Heart left ventricle (tissue), 16 donors: ENCODE results near the gene TMEM50A. TPM values are rescaled to one million over a fixed set of nuclear protein-coding genes. Genes with fewer than 3 reads are reported as not detected.
"Not testable (repeated sequence)": the region's sequence is repeated elsewhere in the genome, so short reads cannot be mapped to it uniquely, and the experiment has no call there.

Experiments used
- ATAC-seq, 4 donors: fragments of 200-7000 bp; cut with Tn5 transposase; one replicate each; pipeline ENCODE4 v1.9.1; 2020 to 2022; ENCODE audit warnings: moderate library complexity in 4 of 4, mild to moderate bottlenecking in 3 of 4, moderate number of reproducible peaks in 1 of 4
- DNase-seq, 5 donors: peaks; one replicate each; pipeline ENCODE4 v3.0.0-alpha.2; 2020
- H3K27ac ChIP-seq, 12 donors: fragments of 200-600 bp; sonication (generic) in 4 of 12; one replicate each; pipeline versions ENCODE4 v1.5.0 to v1.8.0; 2016 to 2022; ENCODE audit warnings: mild to moderate bottlenecking in 2 of 12
- H3K27me3 ChIP-seq, 9 donors: fragments of 200-600 bp; sonication (generic) in 2 of 9; one replicate each; pipeline versions ENCODE4 v1.5.1 to v1.8.0; 2016 to 2022; ENCODE audit warnings: mild to moderate bottlenecking in 3 of 9
- H3K36me3 ChIP-seq, 9 donors: fragments of 200-600 bp; sonication (generic) in 2 of 9; one replicate each; pipeline versions ENCODE4 v1.5.0 to v1.8.0; 2018 to 2022; ENCODE audit warnings: mild to moderate bottlenecking in 2 of 9
- H3K4me1 ChIP-seq, 12 donors: fragments of 200-600 bp; sonication (generic) in 4 of 12; one replicate each; pipeline versions ENCODE4 v1.5.0 to v1.8.0; 2016 to 2022; ENCODE audit warnings: mild to moderate bottlenecking in 3 of 12
- H3K4me3 ChIP-seq, 12 donors: fragments of 200-600 bp; sonication (generic) in 4 of 12; one replicate each; pipeline versions ENCODE4 v1.5.0 to v1.8.0; 2017 to 2022; ENCODE audit warnings: mild to moderate bottlenecking in 9 of 12, moderate library complexity in 4 of 12
- H3K9me3 ChIP-seq, 12 donors: fragments of 200-600 bp; sonication (generic) in 4 of 12; one replicate each; pipeline versions ENCODE4 v1.5.0 to v1.8.0; 2016 to 2022; ENCODE audit warnings: mild to moderate bottlenecking in 1 of 12
- WGBS, 4 donors: extraction: QIAGEN DNeasy Blood & Tissue Kit in 2 of 4; methylation state at CpG; one replicate each; pipeline versions ENCODE4 v1.1.5 to v1.1.7; 2013 to 2018; 5-methylcytosine and 5-hydroxymethylcytosine counted together
- intact Hi-C, 10 donors: fragments of 100-400 bp; cut with DNase I; formaldehyde crosslinking; loops; one replicate each; pipeline versions ENCODE4 v1.11.1 to v1.14.2; 2022
- polyA plus RNA-seq, 2 donors: library from polyadenylated mRNA; stranded (reverse); fragments of 200-250 nt; gene quantifications; one replicate each; pipeline ENCODE4 v1.2.3, GENCODE V29; 2013
- total RNA-seq, 9 donors: library from RNA; depleted of rRNA in 2 of 9; stranded (reverse); fragments of >200 nt in 2 of 9; fragmentation: NEBNext Ultra II Directional in 3 of 9; extraction: Animal tissue kit (Norgen Biotek cat#: 25700) in 3 of 9; gene quantifications; one replicate each; pipeline versions ENCODE4 v1.1.0 to v1.2.4, GENCODE V29; 2016 to 2023
- TF ChIP-seq, protein P1 (sequence below), 12 donors: fragments of 200-600 bp; sonication (generic) in 4 of 12; IDR thresholded peaks; one replicate each; pipeline versions ENCODE4 v1.5.0 to v1.8.0; 2018 to 2022; ENCODE audit warnings: antibody characterized with exemption in 12 of 12, mild to moderate bottlenecking in 5 of 12
- donor health status: ischemic (EF 13 %, LVEDD 7.1; RV severe dilation, severe dysfunction).
- donor health status: healthy with polysubstance abuse.
- donor health status: DM: no; HTN: yes; CAD: no.
- donor health status: DM: no; HTN: no; CAD: no.
- donor health status: ischemic (EF 25% LVEDD 6.9; RV normal size, moderate dysfunction).
- donor health status: ischemic (EF 25% LVEDD 5.7; RV mildly dilated, moderate dysfunction).
- donor health status: healthy.
- donor health status: DM: yes; HTN: yes; CAD: no.
- donor health status: ischemic (EF 35%, LVEDD 5.7; RV mildly dilated, moderate dysfunction).
- donor health status: nonischemic (EF 11% LVEDD 7.7; RV severe dilation, severe dysfunction).
- donor health status: DM: yes; HTN: yes; CAD: no.
- donor health status: PGD.
- donor health status: ischemic (EF 29% LVEDD 5.4; RV normal size, mild dysfunction).
- donor health status: nonischemic (EF 23%, LVEDD 6.1; RV moderate dilation, normal function).

TMEM50A gene
- total and polyA plus RNA-seq, 11 donors: 53.5 to 112 (median 93.5) TPM

DNA sequence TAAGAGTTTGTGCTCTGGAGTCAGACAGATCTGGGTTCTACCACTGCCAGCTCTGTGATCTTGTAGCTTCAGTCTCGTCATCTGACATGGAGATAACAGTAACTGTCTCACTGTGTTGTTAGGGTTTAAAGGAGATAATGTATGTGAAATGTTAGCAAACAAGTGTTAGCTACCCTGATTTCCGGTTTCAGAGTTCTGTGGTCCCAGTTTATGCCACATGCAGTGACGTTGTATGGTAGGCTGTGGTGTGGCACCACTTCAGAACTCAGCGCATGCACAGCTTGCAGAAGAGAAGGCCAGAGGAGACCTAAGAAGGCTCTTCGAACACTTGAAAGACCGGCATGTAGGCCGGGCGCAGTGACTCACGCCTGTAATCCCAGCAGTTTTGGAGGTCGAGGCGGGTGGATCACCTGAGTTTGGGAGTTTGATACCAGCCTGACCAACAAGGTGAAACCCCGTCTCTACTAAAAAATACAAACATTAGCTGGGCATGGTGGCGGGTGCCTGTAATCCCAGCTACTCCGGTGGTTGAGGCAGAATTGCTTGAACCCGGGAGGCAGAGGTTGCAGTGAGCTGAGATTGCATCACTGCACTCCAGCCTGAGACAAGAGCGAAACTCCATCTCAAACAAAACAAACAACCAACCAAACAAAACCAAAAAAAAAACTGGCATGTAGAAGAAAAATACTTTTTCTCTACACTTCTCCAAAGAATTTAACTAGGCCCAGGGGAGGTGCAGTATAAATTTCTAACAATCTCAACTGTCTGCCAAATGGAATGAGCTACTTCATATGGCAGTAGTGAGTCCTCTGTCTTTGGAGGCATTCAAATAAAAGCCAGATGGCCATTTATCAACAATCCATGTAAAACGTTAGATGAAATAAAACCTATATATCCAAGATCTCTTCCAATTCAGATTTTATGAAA, 10.0 kb upstream of the TMEM50A start:
- H3K27me3 ChIP-seq, DNase-seq, H3K4me3 ChIP-seq, H3K27ac ChIP-seq, intact Hi-C loops, H3K9me3 ChIP-seq, H3K36me3 ChIP-seq: not testable (repeated sequence)
- no CpG with 5 or more reads among the region's 17 CpGs for WGBS, 4 donors
- ATAC-seq: peak in 1 of 4 donors; percentile 42
- peaks cover 0 to 25% (median 0%) of the 10 kb centered on the region in 12 donors for H3K4me1 ChIP-seq

DNA sequence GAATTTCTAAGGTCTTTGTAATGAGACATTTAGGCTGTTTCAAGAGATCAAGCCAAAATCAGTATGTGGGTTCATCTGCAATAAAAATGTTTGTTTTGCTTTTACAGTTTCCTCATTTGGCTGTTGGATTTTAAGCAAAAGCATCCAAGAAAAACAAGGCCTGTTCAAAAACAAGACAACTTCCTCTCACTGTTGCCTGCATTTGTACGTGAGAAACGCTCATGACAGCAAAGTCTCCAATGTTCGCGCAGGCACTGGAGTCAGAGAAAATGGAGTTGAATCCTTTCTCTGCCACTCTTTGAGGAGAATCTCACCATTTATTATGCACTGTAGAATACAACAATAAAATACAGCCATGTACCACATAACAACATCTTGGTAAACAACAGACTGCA, 9.3 kb upstream of the TMEM50A start:
- H3K36me3 ChIP-seq, intact Hi-C loops, H3K9me3 ChIP-seq, H3K4me3 ChIP-seq, H3K27me3 ChIP-seq, ATAC-seq: not testable (repeated sequence)
- peaks cover 0 to 25% (median 0%) of the 10 kb centered on the region in 12 donors for H3K4me1 ChIP-seq
- WGBS, 4 donors: 39 to 57% (median 54%) methylated on average over 4 of the region's 4 CpGs
- peak in 1 of 5 donors; percentile 16 for DNase-seq
- peak overlapping the region in 4 of 12 donors; percentile 2 to 70 (median 62) for H3K27ac ChIP-seq

DNA sequence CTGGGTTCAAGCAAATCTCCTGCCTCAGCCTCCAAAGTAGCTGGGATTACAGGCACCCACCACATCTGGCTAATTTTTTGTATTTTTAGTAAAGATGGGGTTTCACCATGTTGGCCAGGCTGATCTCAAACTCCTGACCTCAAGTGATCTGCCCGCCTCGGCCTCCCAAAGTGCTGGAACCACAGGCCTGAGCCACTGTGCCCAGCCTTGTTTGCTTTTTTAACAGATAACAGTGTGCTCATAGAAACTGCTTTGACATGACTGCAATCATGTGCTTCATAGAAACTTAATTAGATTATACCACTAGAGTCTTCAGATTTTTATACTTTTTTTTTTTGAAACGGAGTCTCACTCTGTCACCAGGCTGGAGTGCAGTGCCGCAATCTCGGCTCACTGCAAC, 8.8 kb upstream of the TMEM50A start:
- peak overlapping the region in 5 of 12 donors; percentile 11 to 70 (median 55) for H3K27ac ChIP-seq
- not testable (repeated sequence) for DNase-seq

DNA sequence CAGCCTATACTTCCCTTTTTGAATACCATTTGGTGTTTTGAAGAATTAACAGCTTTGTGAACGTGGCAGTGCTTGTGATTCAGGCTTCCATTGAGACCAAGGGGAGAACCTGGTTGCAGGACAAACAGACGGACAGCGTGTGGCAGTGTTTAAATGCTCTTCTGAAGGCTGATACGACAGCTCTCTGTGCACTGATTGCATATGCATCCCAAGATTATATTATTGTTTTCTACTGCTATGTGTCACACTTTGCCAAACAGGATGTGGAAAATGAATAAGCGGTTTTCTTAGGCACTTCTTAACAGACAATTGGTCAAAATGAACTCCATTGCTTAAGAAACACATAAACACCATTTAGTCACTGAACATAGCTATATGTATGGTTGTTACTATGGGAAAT, 8.2 kb upstream of the TMEM50A start:
- not testable (repeated sequence) for H3K4me3 ChIP-seq, DNase-seq, H3K9me3 ChIP-seq, H3K27me3 ChIP-seq, H3K36me3 ChIP-seq
- ATAC-seq: peak in 2 of 4 donors; percentile 30 to 59
- TF ChIP-seq, protein P1, sequence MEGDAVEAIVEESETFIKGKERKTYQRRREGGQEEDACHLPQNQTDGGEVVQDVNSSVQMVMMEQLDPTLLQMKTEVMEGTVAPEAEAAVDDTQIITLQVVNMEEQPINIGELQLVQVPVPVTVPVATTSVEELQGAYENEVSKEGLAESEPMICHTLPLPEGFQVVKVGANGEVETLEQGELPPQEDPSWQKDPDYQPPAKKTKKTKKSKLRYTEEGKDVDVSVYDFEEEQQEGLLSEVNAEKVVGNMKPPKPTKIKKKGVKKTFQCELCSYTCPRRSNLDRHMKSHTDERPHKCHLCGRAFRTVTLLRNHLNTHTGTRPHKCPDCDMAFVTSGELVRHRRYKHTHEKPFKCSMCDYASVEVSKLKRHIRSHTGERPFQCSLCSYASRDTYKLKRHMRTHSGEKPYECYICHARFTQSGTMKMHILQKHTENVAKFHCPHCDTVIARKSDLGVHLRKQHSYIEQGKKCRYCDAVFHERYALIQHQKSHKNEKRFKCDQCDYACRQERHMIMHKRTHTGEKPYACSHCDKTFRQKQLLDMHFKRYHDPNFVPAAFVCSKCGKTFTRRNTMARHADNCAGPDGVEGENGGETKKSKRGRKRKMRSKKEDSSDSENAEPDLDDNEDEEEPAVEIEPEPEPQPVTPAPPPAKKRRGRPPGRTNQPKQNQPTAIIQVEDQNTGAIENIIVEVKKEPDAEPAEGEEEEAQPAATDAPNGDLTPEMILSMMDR (IDR thresholded peaks at IDR 0.05): peak in 5 of 12 donors; percentile 6 to 34 (median 16)
- Histone ChIP-seq H3K27ac (peak overlapping the region in 5 of 12 donors; percentile 11 to 70 (median 55)), H3K4me1 (peaks cover 0 to 25% (median 0%) of the 10 kb centered on the region in 12 donors)
- 20 to 43% (median 42%) methylated on average over 1 to 5 of the region's 5 CpGs for WGBS, 4 donors
- intact Hi-C loops: loop anchor here in 1 of 10 donors (10.0 kb wide), 1 partner anchor 105 kb away; the partner anchor contains the start of gene MACO1

More for the DNA sequence above, 8.8 kb upstream of the TMEM50A start:
- H3K4me3 ChIP-seq, H3K9me3 ChIP-seq, ATAC-seq, intact Hi-C loops, H3K36me3 ChIP-seq, H3K27me3 ChIP-seq: not testable (repeated sequence)
- peaks cover 0 to 25% (median 0%) of the 10 kb centered on the region in 12 donors for H3K4me1 ChIP-seq
- WGBS, 4 donors: 75 to 90% (median 78%) methylated on average over 5 of the region's 5 CpGs

DNA sequence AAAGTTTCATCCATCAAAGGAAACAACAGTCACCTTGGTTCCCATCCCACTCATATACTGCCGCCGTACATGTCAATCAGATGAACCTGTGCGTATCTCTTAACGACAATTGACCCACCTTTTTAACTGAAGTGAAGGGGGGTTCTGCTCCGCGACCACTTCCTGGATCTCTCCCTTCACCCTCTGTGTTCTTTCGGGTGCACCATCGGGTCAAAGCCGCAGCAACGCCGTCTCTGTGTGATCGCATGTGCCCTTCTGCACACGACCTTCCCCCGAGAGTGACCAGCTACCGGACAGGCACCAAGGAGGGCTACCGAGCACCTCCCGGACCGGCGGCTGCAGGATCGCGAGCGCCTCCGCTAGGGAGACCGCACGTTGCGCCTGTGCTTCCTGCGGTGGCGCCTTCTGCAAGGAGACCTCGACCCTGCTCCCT, 1.2 kb upstream of the TMEM50A start:
- not testable (repeated sequence) for H3K9me3 ChIP-seq, H3K27me3 ChIP-seq
- Histone ChIP-seq H3K4me1 (peaks cover 0 to 31% (median 23%) of the 10 kb centered on the region in 12 donors), H3K27ac (peak overlapping the region in 3 of 12 donors; percentile 18 to 57 (median 55)), H3K36me3 (peaks cover 0 to 12% (median 0%) of the 10 kb centered on the region in 9 donors), H3K4me3 (peak overlapping the region; percentile 35 to 95 (median 69))
- ATAC-seq (peak; percentile 62 to 74 (median 66)), DNase-seq (peak in 4 of 5 donors; percentile 40 to 74 (median 52))
- 0 to 2% (median 1%) methylated on average over 6 to 27 of the region's 29 CpGs for WGBS, 4 donors
- intact Hi-C loops: loop anchor here in 2 of 10 donors (5.0 to 10.0 kb wide), 2 partner anchors 90 to 98 kb away; partner anchors contain the start of genes MACO1 (in 1 of the 2) and RSRP1 (in 1 of the 2)
- TF ChIP-seq, protein P1 (IDR thresholded peaks at IDR 0.05): peak in 4 of 12 donors; percentile 7 to 33 (median 18)
